CD4-positive, alpha-beta memory T cell (primary cell): ENCODE results near the gene ZNF784. TPM values are rescaled to one million over a fixed set of nuclear protein-coding genes. Genes with fewer than 3 reads are reported as not detected.

Source experiments
- CTCF ChIA-PET: fragments of 350-600 bp; sonication (Branson Sonifier 250); formaldehyde crosslinking; loops from one replicate; lab custom pipeline; 2021; ENCODE audit warnings: inconsistent platforms; ENCODE audit not compliant: partially characterized antibody; lab: Charles Lee
- POLR2A ChIA-PET: fragments of 350-600 bp; sonication (Branson Sonifier 250); formaldehyde crosslinking; loops from one replicate; lab custom pipeline; 2021; ENCODE audit not compliant: partially characterized antibody; lab: Charles Lee
- DNase-seq, 5 donors: peaks; one replicate each; pipeline versions ENCODE4 v3.0.0 to v3.0.0-alpha.2; 2020 to 2022; ENCODE audit warnings: mixed read lengths in 1 of 5
- H3K27ac ChIP-seq: one replicate; pipeline ENCODE4 v1.7.0; 2013; ENCODE audit warnings: low read depth, low read length
- H3K27me3 ChIP-seq: 2 replicates; pipeline ENCODE4 v1.7.0; 2013; ENCODE audit warnings: mild to moderate bottlenecking, low read length, moderate library complexity; ENCODE audit not compliant: insufficient read depth
- H3K36me3 ChIP-seq: 2 replicates; pipeline ENCODE4 v1.7.0; 2013; ENCODE audit warnings: mild to moderate bottlenecking, low read length, moderate library complexity; ENCODE audit not compliant: insufficient read depth
- H3K4me1 ChIP-seq: 2 replicates; pipeline ENCODE4 v1.7.0; 2013; ENCODE audit warnings: mild to moderate bottlenecking, low read length, moderate library complexity; ENCODE audit not compliant: insufficient read depth
- H3K4me3 ChIP-seq, 2 donors: one replicate each; pipeline ENCODE4 v1.7.0; 2013; ENCODE audit warnings: low read length in 2 of 2, mild to moderate bottlenecking in 1 of 2
- H3K9me3 ChIP-seq, 2 donors: one replicate each; pipeline ENCODE4 v1.7.0; 2013; ENCODE audit warnings: low read length in 2 of 2, control low read depth in 1 of 2; ENCODE audit not compliant: control insufficient read depth in 1 of 2
- H3K27ac Mint-ChIP-seq, 7 donors: one replicate each; pipeline ENCODE4 v1.8.0; 2020 to 2021; ENCODE audit warnings: mixed read lengths in 7 of 7, mild to moderate bottlenecking in 6 of 7, inconsistent platforms in 3 of 7, moderate library complexity in 3 of 7
- H3K27me3 Mint-ChIP-seq, 2 donors: one replicate each; pipeline ENCODE4 v1.8.0; 2020 to 2021; ENCODE audit warnings: mixed read lengths in 2 of 2
- H3K36me3 Mint-ChIP-seq, 2 donors: one replicate each; pipeline ENCODE4 v1.8.0; 2020 to 2021; ENCODE audit warnings: mixed read lengths in 2 of 2, inconsistent platforms in 1 of 2, mild to moderate bottlenecking in 1 of 2
- H3K4me1 Mint-ChIP-seq, 4 donors: one replicate each; pipeline ENCODE4 v1.8.0; 2020 to 2021; ENCODE audit warnings: mixed read lengths in 4 of 4, mild to moderate bottlenecking in 1 of 4
- H3K4me3 Mint-ChIP-seq, 8 donors: one replicate each; pipeline ENCODE4 v1.8.0; 2020 to 2021; ENCODE audit warnings: mixed read lengths in 8 of 8, mild to moderate bottlenecking in 7 of 8, moderate library complexity in 6 of 8, inconsistent platforms in 3 of 8
- H3K9me3 Mint-ChIP-seq, 8 donors: one replicate each; pipeline ENCODE4 v1.8.0; 2020 to 2021; ENCODE audit warnings: mixed read lengths in 8 of 8, mild to moderate bottlenecking in 5 of 8, inconsistent platforms in 3 of 8, moderate library complexity in 1 of 8
- intact Hi-C: fragments of 100-400 bp; cut with micrococcal nuclease; formaldehyde crosslinking; loops from one replicate; pipeline ENCODE4 v1.15.1; 2023
- polyA plus RNA-seq, 2 donors: library from polyadenylated mRNA; unstranded; fragments of 300-500 nt; fragmentation: Illumina TruSeq; gene quantifications; one replicate each; pipeline ENCODE4 v1.2.3, GENCODE V29; 2021
- total RNA-seq, 2 experiments: library from RNA; stranded (reverse); gene quantifications; one replicate each; pipeline ENCODE4 v1.2.3, GENCODE V29; 2021

The ZNF784 gene
- total and polyA plus RNA-seq, 4 experiments from 2014 or later, result 1.7 to 7.4 (median 4.7) TPM

- DNase-seq, result no peak
- intact Hi-C loops, result no loop called here
- POLR2A ChIA-PET, result no interaction called here
Observed at GRCh38 chr19:55592391-55593090, 31.8 kb downstream of the ZNF784 start.

GRCh38 chr19:55591555-55591954 lies 32.8 kb downstream of the ZNF784 start:
- CTCF ChIA-PET, result no interaction called here

More at GRCh38 chr19:55592391-55593090, 31.8 kb downstream of the ZNF784 start:
- Histone ChIP-seq H3K4me1 (peaks cover 9% of the 10 kb centered on the region), H3K9me3 (no peaks in the 10 kb centered on the region), H3K27ac (no peak overlapping the region), H3K36me3 (peaks cover 8% of the 10 kb centered on the region), H3K27me3 (no peaks in the 10 kb centered on the region), H3K4me3 (no peak overlapping the region)
- CTCF ChIA-PET, result no interaction called here
- Mint-ChIP-seq H3K4me1 (peaks cover 3 to 14% (median 11%) of the 10 kb centered on the region in 4 donors), H3K27me3 (no peaks in the 10 kb centered on the region), H3K4me3 (no peak overlapping the region), H3K27ac (no peak overlapping the region), H3K36me3 (peaks cover 26 to 35% of the 10 kb centered on the region in 2 donors), H3K9me3 (no peaks in the 10 kb centered on the region)

DNA sequence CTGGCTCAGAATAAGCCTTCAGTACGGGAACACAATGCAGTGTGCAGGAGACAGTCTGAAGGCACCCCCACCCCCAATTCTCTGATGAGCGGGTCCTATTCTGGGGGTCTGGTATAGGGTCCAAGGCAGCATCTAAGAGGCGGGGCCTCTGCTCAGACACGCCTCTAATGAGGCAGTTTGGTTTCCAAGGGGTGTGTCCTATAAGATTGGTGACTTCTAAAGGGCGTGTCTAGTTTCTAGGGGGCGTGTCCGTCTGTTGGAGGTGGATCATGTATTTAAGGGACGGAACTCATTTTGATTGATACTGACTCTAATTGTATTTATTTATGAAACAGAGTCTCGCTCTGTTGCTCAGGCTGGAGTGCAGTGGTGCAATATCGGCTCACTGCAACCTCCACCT lies 33.7 kb downstream of the ZNF784 start:
- H3K36me3 Mint-ChIP-seq, result peaks cover 17 to 19% of the 10 kb centered on the region in 2 donors
- intact Hi-C loops, result no loop called here
- H3K27me3 ChIP-seq, result no peaks in the 10 kb centered on the region
- peaks cover 10 to 32% (median 22%) of the 10 kb centered on the region in 4 donors for H3K4me1 Mint-ChIP-seq
- H3K27ac ChIP-seq, result no peak overlapping the region
- no peak overlapping the region for H3K27ac Mint-ChIP-seq
- DNase-seq, result no peak
- H3K4me3 Mint-ChIP-seq, result no peak overlapping the region
- ChIA-PET CTCF (no interaction called here), POLR2A (no interaction called here)
- no peaks in the 10 kb centered on the region for H3K27me3 Mint-ChIP-seq
- no peaks in the 10 kb centered on the region for H3K9me3 Mint-ChIP-seq
- H3K4me1 ChIP-seq, result peaks cover 28% of the 10 kb centered on the region
- H3K9me3 ChIP-seq, result no peaks in the 10 kb centered on the region
- H3K36me3 ChIP-seq, result peaks cover 4% of the 10 kb centered on the region
- H3K4me3 ChIP-seq, result no peak overlapping the region

More at GRCh38 chr19:55591555-55591954, 32.8 kb downstream of the ZNF784 start:
- intact Hi-C loops, result no loop called here
- H3K27ac ChIP-seq, result no peak overlapping the region
- H3K27me3 Mint-ChIP-seq, result no peaks in the 10 kb centered on the region
- peaks cover 8% of the 10 kb centered on the region for H3K36me3 ChIP-seq
- no peak overlapping the region for H3K27ac Mint-ChIP-seq
- H3K4me3 ChIP-seq, result no peak overlapping the region
- H3K4me1 Mint-ChIP-seq, result peaks cover 8 to 24% (median 18%) of the 10 kb centered on the region in 4 donors
- H3K36me3 Mint-ChIP-seq, result peaks cover 26 to 28% of the 10 kb centered on the region in 2 donors
- peak overlapping the region in 1 of 8 donors; percentile 18 for H3K4me3 Mint-ChIP-seq
- POLR2A ChIA-PET, result no interaction called here
- no peaks in the 10 kb centered on the region for H3K27me3 ChIP-seq
- DNase-seq, result no peak
- H3K9me3 Mint-ChIP-seq, result no peaks in the 10 kb centered on the region
- H3K4me1 ChIP-seq, result peaks cover 19% of the 10 kb centered on the region
- H3K9me3 ChIP-seq, result no peaks in the 10 kb centered on the region

GRCh38 chr19:55590109-55590508 lies 34.3 kb downstream of the ZNF784 start:
- H3K4me1 ChIP-seq, result peaks cover 29% of the 10 kb centered on the region
- H3K36me3 ChIP-seq, result no peaks in the 10 kb centered on the region
- no peak for DNase-seq
- no peaks in the 10 kb centered on the region for H3K9me3 ChIP-seq
- Mint-ChIP-seq H3K27me3 (no peaks in the 10 kb centered on the region), H3K4me3 (peak overlapping the region in 1 of 8 donors; percentile 68), H3K9me3 (no peaks in the 10 kb centered on the region), H3K36me3 (peaks cover 12 to 14% of the 10 kb centered on the region in 2 donors), H3K27ac (peak overlapping the region in 1 of 7 donors; percentile 57), H3K4me1 (peaks cover 14 to 37% (median 26%) of the 10 kb centered on the region in 4 donors)
- intact Hi-C loops, result no loop called here
- H3K27ac ChIP-seq, result no peak overlapping the region
- CTCF ChIA-PET, result no interaction called here
- no peaks in the 10 kb centered on the region for H3K27me3 ChIP-seq
- H3K4me3 ChIP-seq, result no peak overlapping the region
- POLR2A ChIA-PET, result interaction anchor here (1.2 kb wide), 1 partner anchor 9 kb away, joined by 4 read pairs; the partner anchor contains the start of genes FIZ1 and ZNF524

DNA sequence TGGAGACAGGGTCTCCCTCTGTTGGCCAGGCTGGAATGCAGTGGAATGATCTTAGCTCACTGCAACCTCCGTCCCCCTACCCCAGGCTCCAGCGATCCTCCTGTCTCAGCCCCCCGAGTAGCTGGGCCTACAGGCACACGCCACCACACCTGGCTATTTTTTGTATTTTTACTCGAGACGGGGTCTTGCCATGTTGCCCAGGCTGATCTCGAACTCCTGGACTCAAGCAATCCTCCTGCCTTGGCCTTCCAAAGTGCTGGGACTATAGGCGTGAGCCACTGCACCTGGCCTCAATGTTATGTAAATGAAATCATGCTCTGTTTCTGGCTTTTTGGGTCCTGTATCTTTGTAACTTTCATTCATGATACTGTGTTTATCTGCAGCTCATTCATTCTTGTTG lies 35.6 kb downstream of the ZNF784 start:
- peak overlapping the region in 2 of 7 donors; percentile 60 to 82 for H3K27ac Mint-ChIP-seq
- peaks cover 12 to 44% (median 27%) of the 10 kb centered on the region in 4 donors for H3K4me1 Mint-ChIP-seq
- H3K36me3 Mint-ChIP-seq, result peaks cover 4 to 7% of the 10 kb centered on the region in 2 donors
- DNase-seq, result no peak
- peak overlapping the region in 1 of 8 donors; percentile 32 for H3K4me3 Mint-ChIP-seq
- intact Hi-C loops, result no loop called here
- Histone ChIP-seq H3K9me3 (no peaks in the 10 kb centered on the region), H3K27me3 (no peaks in the 10 kb centered on the region), H3K36me3 (no peaks in the 10 kb centered on the region), H3K4me1 (peaks cover 29% of the 10 kb centered on the region), H3K4me3 (no peak overlapping the region), H3K27ac (no peak overlapping the region)
- no peaks in the 10 kb centered on the region for H3K9me3 Mint-ChIP-seq
- no peaks in the 10 kb centered on the region for H3K27me3 Mint-ChIP-seq
- CTCF ChIA-PET, result no interaction called here
- POLR2A ChIA-PET, result interaction anchor here (1.1 to 1.2 kb wide), 2 partner anchors 11 to 18 kb away, joined by 3 to 4 read pairs; partner anchors contain the start of genes FIZ1 and ZNF524

DNA sequence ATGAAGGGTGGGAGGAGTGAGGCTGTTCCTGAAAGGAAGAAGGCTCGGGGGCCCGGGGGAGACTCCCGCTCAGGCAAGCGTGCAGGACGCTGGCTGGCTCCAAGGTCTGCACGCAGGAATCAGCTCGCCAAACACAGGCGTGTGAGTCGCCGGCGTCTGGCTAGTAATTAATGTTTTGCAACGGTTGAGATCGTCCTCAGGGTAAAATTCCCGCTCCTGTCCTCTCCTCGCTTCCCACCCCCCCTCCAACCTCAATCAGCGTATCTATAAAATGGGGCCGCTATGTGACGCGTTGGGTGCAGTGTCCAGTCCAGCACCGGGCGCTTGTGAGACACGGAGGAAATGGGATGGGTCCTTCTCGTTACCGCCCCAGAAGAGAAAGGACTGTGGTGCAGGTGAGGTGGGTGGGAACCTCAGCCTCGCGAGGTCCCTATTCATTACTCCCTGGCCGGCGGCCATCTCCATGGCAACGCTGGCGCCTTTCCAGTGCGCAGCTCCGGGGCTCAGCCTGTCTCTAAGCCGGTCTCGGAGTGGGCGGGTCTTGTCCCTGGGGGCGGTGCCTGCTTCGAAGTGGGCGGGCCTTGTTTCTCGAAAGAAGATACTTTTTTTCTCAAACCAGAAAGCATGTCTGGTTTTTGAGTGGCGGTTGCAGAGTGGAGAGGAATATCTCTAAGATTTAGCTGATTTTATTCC lies 37.2 kb downstream of the ZNF784 start:
- Histone ChIP-seq H3K36me3 (no peaks in the 10 kb centered on the region), H3K4me1 (peaks cover 29% of the 10 kb centered on the region), H3K4me3 (peak overlapping the region in 1 of 2 donors; percentile 60), H3K27ac (no peak overlapping the region), H3K27me3 (no peaks in the 10 kb centered on the region), H3K9me3 (no peaks in the 10 kb centered on the region)
- intact Hi-C loops, result loop anchor here (1.0 kb wide), 3 partner anchors 12 to 37 kb away; partner anchors contain the start of genes FIZ1, ZNF784 and ZNF865
- Mint-ChIP-seq H3K27ac (peak overlapping the region; percentile 85 to 93 (median 88)), H3K9me3 (no peaks in the 10 kb centered on the region), H3K36me3 (peaks cover 3 to 4% of the 10 kb centered on the region in 2 donors), H3K4me3 (peak overlapping the region; percentile 84 to 94 (median 87)), H3K27me3 (no peaks in the 10 kb centered on the region), H3K4me1 (peaks cover 12 to 46% (median 28%) of the 10 kb centered on the region in 4 donors)
- DNase-seq, result peak; percentile 88 to 96 (median 91)
- CTCF ChIA-PET, result interaction anchor here (1.3 to 5.0 kb wide), 2 partner anchors 19 to 45 kb away, joined by 8 to 23 read pairs; partner anchors contain the start of gene ZNF865
- POLR2A ChIA-PET, result interaction anchor here (0.7 to 5.0 kb wide), 4 partner anchors 10 to 49 kb away, joined by 3 to 49 read pairs (median 4); partner anchors contain the start of genes FIZ1 and ZNF524
